IPS-18a (cell line): Measurements from ENCODE around the gene GPSM1.

Experiments used
- H3K27ac ChIP-seq: one replicate; pipeline ENCODE4 v1.5.1; 2013; ENCODE audit warnings: low read length
- H3K27me3 ChIP-seq: one replicate; pipeline ENCODE4 v1.6.1; 2013; ENCODE audit warnings: mild to moderate bottlenecking, low read length; ENCODE audit not compliant: control insufficient read depth, insufficient read depth
- H3K36me3 ChIP-seq: one replicate; pipeline ENCODE4 v1.6.1; 2013; ENCODE audit warnings: low read depth, low read length; ENCODE audit not compliant: control insufficient read depth
- H3K4me1 ChIP-seq: one replicate; pipeline ENCODE4 v1.6.1; 2013; ENCODE audit warnings: low read depth, low read length; ENCODE audit not compliant: control insufficient read depth
- H3K4me3 ChIP-seq: one replicate; pipeline ENCODE4 v1.5.1; 2013; ENCODE audit warnings: low read length
- H3K9ac ChIP-seq: one replicate; pipeline ENCODE4 v1.6.1; 2013; ENCODE audit warnings: mild to moderate bottlenecking, low read length, moderate library complexity
- H3K9me3 ChIP-seq: one replicate; pipeline ENCODE4 v1.6.1; 2013; ENCODE audit warnings: low read depth, low read length; ENCODE audit not compliant: control insufficient read depth

GPSM1 gene

DNA sequence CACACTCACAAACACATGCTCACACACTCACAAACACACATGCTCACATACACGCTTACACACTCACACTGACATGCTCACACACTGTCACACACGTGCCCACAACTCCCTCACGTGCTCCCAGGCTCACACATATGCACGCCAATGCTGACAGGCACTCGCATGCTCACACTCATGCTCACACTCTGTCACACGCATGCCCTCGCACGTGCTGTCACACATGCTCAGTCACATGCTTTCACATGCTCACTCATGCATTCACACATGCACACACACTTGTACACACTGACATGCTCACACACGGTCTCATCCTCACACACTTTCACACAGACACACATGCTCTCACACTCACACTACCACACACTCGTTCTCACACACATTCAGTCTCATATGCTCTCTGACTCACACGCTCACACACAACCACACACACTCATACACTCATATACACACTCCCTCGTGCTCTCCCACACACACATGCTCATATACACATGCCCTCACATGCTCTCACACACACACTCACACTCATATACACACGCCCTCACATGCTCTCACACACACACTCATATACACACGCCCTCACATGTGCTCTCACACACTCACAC, 33.8 kb upstream of the GPSM1 start:
- no peaks in the 10 kb centered on the region for H3K27me3 ChIP-seq
- H3K4me3 ChIP-seq = no peak overlapping the region
- H3K4me1 ChIP-seq = no peaks in the 10 kb centered on the region
- H3K9me3 ChIP-seq = no peaks in the 10 kb centered on the region
- no peaks in the 10 kb centered on the region for H3K36me3 ChIP-seq
- no peak overlapping the region for H3K9ac ChIP-seq
- H3K27ac ChIP-seq = no peak overlapping the region

DNA sequence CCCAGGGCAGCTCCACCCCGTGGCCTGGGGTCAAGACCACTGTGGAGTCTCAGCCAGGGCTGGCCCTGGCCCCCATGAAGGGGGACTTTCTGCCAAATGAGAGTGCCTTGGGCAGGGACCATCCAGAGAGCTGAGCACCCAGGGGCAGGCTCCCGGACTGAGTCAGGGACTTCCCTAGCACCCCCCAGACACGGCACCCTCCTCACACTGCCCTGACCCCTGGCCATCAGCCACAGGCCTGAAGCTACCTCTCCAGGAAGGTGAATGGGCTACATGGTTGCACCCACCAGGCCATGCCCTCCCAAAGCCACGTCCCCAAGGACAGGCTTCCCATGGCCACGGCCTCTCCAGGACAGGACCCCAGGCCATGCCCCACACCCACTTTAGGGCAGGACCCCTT, 32.9 kb upstream of the GPSM1 start:
- no peaks in the 10 kb centered on the region for H3K4me1 ChIP-seq
- H3K36me3 ChIP-seq = no peaks in the 10 kb centered on the region
- no peaks in the 10 kb centered on the region for H3K27me3 ChIP-seq

DNA sequence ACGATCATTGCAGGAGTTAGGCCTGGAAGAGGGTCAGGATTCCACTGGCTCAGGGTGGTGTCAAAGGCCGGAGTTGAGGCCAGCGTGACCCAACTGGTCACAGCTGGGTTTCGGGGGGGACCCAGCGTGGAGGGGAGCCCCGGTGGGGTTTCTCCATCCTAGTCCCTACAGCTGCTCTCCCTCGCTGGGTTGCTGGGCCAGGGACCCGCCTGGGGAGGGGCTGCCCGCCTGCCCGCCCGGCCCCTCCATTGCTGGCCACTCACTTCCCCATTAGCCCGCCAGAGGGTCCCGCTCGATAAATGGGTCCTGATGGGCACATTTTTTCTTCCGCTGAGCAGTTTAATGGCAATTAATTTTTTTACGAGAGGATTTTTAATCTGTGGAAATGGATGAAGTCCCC, 32.3 kb upstream of the GPSM1 start:
- Histone ChIP-seq H3K27ac (no peak overlapping the region), H3K9me3 (no peaks in the 10 kb centered on the region), H3K27me3 (no peaks in the 10 kb centered on the region), H3K4me1 (no peaks in the 10 kb centered on the region), H3K36me3 (no peaks in the 10 kb centered on the region), H3K4me3 (no peak overlapping the region), H3K9ac (no peak overlapping the region)

More for the DNA sequence above, 32.9 kb upstream of the GPSM1 start:
- Histone ChIP-seq H3K27ac (no peak overlapping the region), H3K9ac (no peak overlapping the region), H3K4me3 (no peak overlapping the region), H3K9me3 (no peaks in the 10 kb centered on the region)

DNA sequence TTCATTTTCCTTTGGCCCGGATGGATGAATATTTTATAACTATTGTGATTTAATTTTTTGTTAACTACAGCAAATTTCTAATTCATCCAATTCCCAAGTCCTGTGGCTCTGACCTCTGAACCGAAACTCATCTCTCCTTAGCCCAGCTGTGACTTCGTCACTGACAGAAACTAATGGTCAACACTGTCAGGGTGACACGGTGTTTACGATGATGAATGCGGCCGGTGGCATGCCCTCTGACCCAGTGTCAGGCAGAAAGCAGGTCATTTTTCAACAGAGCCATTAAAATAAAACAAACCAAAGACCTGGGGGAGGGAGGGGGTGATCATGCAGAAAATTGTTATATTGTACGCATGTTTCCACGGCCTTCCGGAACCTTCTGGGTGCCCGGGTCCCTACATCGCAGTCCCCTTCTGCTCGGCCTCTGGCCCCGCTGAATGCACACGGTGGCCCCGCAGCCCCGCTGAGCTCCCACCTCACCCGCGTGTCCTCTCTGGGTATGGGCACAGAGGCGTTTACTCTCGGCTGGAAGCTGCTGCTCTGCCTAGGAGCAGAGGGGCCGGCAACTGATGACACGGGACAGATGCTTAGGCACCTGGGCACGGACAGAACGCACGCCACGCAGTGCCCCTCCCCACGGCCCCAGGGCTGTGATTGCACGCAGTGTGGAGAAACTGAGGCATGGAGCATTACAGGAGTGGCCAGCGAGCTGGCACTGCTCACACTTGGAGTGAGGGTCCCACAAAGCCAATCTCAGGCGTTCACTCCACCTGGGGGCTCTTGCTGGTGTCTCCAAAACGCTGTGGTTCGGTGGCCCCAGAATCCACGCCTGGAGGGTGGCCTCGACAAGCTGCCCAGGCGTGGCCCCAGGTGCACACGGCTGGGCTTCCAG, 31.6 kb upstream of the GPSM1 start:
- H3K4me3 ChIP-seq = no peak overlapping the region
- H3K9me3 ChIP-seq = no peaks in the 10 kb centered on the region
- no peaks in the 10 kb centered on the region for H3K36me3 ChIP-seq
- H3K27me3 ChIP-seq = no peaks in the 10 kb centered on the region
- no peak overlapping the region for H3K9ac ChIP-seq
- H3K27ac ChIP-seq = no peak overlapping the region
- H3K4me1 ChIP-seq = no peaks in the 10 kb centered on the region

DNA sequence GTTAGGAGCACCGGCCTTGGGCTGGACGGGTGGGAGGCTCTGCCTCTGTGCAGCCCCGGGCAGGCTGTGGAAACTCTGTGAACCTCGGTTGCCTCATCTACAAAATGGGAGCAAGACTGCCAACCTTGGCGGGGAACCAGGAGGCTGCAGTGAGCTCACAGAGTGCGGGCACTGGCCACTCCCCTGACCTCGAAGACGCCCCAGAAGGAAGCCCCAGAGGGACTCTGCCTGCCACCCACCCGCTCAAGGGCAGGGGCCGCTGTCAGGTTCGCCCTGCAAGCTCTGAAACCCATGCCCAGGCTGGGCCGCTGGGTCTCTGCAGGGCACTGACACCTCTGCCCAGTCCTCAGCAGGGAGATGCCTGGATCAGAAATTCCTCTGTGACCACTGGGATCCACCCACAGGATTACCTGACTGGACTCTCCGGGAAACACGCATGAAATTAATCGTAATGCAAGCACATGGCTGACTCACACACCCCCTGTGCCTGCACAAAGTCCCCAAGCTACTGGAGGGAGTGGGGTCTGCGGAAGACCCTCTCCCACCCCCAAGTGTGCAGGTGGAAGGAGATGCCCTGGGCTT, 30.8 kb upstream of the GPSM1 start:
- no peaks in the 10 kb centered on the region for H3K4me1 ChIP-seq
- H3K27me3 ChIP-seq = no peaks in the 10 kb centered on the region
- no peak overlapping the region for H3K27ac ChIP-seq
- H3K4me3 ChIP-seq = no peak overlapping the region
- H3K9ac ChIP-seq = no peak overlapping the region
- H3K36me3 ChIP-seq = no peaks in the 10 kb centered on the region
- no peaks in the 10 kb centered on the region for H3K9me3 ChIP-seq

DNA sequence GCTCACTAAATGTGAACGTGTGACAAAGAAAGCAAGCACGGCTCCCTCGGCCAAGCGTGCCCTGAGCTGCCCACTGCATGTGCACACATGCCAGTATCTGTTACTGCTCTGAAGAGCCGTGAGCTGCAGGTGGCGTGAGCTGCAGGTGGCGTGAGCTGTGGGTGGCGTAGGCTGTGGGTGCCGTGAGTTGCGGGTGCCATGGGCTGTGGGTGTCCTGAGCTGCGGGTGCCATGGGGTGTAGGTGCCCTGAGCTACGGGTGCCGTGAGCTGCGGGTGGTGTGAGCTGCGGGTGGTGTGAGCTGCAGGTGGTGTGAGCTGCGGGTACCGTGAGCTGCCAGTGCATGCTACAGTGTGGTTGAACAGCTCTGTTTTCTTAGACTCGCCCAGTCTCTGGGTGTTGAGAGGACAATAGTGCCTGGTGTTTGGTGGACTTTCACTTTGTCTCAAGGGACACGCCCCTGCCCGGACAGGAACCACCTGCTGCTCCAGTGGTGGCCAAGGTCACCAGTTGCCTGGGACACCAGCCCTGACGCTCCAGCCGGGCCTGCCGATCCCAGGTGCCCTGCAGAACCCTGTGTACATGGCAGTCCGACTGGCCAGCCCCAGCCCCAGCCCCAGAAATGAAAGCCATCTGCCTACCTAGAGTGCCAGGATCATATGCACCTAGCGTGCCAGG, 30.2 kb upstream of the GPSM1 start:
- Histone ChIP-seq H3K36me3 (no peaks in the 10 kb centered on the region), H3K4me1 (no peaks in the 10 kb centered on the region)

DNA sequence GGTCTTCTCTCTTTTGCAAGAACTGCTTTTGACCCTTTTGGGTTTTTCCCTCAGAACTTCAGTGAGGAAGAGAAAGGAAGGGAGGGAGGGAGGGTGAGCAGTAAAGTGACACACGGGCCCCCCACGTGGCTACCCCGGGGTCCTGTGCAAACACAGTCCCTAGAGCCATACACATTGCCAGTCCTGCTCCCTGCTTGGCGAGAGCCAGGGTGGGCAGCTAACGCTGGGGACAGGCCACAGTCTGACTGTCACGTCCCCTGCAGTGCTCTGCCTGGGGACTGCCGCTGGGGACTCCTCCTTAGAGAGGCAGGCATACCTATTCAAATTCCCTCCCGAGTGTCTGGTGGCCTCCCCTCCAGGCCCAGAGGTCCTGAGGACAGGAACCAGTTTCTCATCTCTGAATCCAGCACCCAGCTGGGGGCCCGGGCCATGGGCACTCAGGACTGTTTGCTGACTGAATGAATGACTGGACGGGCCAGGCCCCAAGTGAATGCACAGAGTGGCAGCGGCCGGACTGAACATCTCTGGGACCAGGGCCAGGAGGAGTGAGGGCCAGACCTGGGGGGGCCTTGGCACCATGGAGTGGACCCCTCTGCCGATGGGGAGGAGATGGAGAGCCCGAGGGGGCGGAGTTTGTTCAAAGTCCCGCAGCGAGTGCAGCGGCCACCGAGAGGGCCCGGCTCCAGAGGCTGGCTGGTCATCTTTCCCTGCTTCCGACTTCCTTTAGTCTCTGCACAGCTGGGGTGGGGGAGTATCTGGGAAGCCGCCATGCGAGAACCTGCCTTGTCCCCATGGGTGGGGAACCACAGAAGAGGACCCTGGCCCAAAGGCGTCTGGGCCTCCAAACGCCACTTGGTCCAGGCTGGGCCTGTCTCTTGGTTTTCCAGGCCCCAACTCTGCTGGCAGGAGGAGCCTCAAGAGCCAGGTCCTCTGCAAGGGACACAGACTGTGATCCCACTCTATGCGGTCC, 29.3 kb upstream of the GPSM1 start:
- H3K9ac ChIP-seq = no peak overlapping the region
- no peaks in the 10 kb centered on the region for H3K9me3 ChIP-seq
- no peaks in the 10 kb centered on the region for H3K27me3 ChIP-seq
- H3K4me3 ChIP-seq = no peak overlapping the region
- H3K36me3 ChIP-seq = no peaks in the 10 kb centered on the region
- no peak overlapping the region for H3K27ac ChIP-seq
- no peaks in the 10 kb centered on the region for H3K4me1 ChIP-seq

More for the DNA sequence above, 30.2 kb upstream of the GPSM1 start:
- Histone ChIP-seq H3K27me3 (no peaks in the 10 kb centered on the region), H3K27ac (no peak overlapping the region), H3K9me3 (no peaks in the 10 kb centered on the region), H3K9ac (no peak overlapping the region), H3K4me3 (no peak overlapping the region)

DNA sequence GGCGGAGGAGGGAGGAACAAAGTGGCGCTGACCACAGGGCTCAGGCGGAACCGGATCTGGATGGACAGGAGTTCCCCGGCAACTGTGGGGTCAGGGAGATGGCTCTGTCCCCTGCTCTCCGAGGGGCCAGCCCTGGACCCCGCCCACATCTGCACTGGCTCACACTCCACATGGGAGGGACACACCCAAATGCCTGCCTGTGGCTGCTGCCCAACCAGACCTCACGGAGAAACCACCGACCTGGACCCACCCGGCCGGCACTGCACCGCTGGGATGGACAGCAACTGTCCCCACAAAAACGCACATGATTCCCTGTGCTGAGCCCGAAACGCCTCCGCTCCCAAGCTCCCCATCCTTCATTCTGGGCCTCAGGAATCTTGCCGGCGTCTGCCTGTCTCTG, 28.2 kb upstream of the GPSM1 start:
- no peaks in the 10 kb centered on the region for H3K4me1 ChIP-seq
- no peaks in the 10 kb centered on the region for H3K9me3 ChIP-seq
- no peaks in the 10 kb centered on the region for H3K27me3 ChIP-seq

DNA sequence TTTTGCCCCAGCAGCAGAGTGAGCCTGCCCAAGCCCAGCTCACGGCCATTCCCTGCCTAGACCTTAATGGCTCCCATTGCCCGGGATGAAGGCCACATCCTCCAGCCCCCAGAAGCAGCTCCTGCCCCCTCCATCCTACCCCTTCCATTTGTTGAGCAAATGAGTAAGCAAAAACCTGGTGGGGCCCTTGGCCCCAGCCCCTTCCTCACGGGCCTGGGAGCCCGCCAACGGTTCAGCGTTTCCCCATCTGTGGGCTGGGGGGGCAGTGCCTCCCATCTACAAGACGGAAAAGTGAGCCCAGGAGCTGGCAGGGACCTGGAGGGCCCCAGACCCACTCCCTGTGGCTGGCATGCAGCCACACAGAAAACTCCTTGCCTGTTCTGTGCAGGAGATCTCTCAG, 27.8 kb upstream of the GPSM1 start:
- Histone ChIP-seq H3K9ac (no peak overlapping the region), H3K27me3 (no peaks in the 10 kb centered on the region), H3K4me1 (no peaks in the 10 kb centered on the region), H3K36me3 (no peaks in the 10 kb centered on the region), H3K9me3 (no peaks in the 10 kb centered on the region), H3K4me3 (no peak overlapping the region), H3K27ac (no peak overlapping the region)

More for the DNA sequence above, 28.2 kb upstream of the GPSM1 start:
- Histone ChIP-seq H3K27ac (no peak overlapping the region), H3K9ac (no peak overlapping the region), H3K36me3 (no peaks in the 10 kb centered on the region), H3K4me3 (no peak overlapping the region)

DNA sequence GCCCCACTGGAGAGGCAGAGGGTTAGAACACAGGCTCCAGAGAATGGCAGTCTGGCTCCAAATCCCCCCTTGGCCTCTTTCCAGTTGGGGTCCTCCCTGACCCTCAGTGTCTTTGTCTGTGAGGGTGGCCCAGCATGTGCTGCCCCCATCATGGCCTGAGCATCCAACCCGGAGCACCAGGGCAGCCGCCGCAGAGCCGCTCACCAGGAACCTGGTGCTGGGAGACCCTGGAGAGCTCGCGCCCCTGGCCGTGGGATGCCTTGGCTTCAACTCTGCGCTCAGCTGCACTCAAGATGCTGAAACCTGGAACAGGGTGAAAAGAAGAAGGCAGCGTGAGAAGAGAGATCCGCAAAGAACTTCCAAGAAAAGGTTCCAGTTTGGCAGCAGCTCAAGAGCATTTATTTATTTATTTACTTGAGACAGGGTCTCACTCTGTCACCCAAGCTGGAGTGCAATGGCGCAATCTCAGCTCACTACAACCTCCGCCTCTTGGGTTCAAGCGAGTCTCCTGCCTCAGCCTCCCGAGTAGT, 27.3 kb upstream of the GPSM1 start:
- H3K36me3 ChIP-seq = no peaks in the 10 kb centered on the region
- no peaks in the 10 kb centered on the region for H3K27me3 ChIP-seq
- no peak overlapping the region for H3K9ac ChIP-seq

More for the DNA sequence above, 27.3 kb upstream of the GPSM1 start:
- no peaks in the 10 kb centered on the region for H3K4me1 ChIP-seq
- no peaks in the 10 kb centered on the region for H3K9me3 ChIP-seq
- no peak overlapping the region for H3K27ac ChIP-seq
- H3K4me3 ChIP-seq = no peak overlapping the region
